ENCODE results near the gene TSHZ2. TPM values are rescaled to one million over a fixed set of nuclear protein-coding genes. Genes with fewer than 3 reads are reported as not detected.

Gene TSHZ2
- total RNA-seq, 1 donor from 2014 or later = 5.2 TPM

DNA sequence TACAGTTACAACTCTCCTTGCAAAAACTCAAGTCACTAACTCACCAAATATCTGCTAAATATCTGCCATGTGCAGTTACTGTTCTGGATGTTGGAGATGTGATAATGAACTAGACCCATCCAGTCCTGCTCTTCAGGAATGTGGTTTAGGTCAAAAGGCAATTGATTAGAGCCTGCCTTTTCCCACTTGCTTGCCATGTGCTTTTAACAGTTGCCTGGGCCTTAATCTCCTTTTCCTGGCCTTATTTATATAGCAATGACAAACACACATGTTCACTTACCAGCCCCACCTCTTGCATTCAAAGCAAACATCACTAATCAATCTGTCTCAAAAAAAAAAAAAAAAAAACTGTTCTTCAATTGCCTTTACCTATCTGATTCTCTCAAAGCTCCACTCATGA lies 422.3 kb downstream of the TSHZ2 start:
- ATAC-seq (no peak), DNase-seq (no peak)
- Histone ChIP-seq H3K27me3 (no peaks in the 10 kb centered on the region), H3K4me3 (no peak overlapping the region), H3K9me3 (no peaks in the 10 kb centered on the region), H3K36me3 (no peaks in the 10 kb centered on the region), H3K27ac (no peak overlapping the region), H3K4me1 (no peaks in the 10 kb centered on the region)
- intact Hi-C loops (cut with DNase I) = no loop called here
- TF ChIP-seq, protein P1, sequence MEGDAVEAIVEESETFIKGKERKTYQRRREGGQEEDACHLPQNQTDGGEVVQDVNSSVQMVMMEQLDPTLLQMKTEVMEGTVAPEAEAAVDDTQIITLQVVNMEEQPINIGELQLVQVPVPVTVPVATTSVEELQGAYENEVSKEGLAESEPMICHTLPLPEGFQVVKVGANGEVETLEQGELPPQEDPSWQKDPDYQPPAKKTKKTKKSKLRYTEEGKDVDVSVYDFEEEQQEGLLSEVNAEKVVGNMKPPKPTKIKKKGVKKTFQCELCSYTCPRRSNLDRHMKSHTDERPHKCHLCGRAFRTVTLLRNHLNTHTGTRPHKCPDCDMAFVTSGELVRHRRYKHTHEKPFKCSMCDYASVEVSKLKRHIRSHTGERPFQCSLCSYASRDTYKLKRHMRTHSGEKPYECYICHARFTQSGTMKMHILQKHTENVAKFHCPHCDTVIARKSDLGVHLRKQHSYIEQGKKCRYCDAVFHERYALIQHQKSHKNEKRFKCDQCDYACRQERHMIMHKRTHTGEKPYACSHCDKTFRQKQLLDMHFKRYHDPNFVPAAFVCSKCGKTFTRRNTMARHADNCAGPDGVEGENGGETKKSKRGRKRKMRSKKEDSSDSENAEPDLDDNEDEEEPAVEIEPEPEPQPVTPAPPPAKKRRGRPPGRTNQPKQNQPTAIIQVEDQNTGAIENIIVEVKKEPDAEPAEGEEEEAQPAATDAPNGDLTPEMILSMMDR (IDR thresholded peaks at IDR 0.05) = no peak

DNA sequence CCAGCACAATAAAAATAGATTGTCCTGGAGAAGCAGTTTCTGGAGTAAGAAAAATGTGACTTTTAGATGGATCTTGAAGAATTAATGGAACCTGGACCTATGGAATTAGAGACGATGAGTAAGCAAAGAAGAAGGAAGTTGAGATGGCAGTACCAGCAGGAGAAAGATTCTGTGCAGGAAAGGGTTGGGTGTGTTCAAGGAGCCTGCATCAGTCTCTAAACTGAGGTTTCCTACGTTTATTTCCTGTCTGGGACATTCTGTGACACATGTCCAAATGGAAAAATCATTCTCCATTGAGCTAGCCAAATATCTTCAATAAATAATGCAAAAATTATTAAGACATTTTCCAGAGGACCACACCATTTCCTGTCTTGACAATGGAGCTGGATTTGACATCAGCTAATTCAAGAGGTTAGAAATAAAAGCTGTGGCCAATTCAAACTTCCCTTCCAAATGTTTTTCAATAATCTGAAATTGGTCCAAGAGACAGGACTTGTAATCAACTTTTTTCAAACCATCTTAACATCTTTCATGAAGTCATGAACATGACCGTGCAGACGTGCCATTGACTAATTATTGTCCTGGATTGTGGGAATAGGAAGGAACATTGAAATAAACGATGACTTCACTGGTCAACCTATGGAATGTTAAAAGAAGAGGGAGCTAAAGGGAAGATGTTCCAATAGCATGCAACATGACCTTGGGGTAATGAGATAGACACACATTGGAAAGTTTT lies 423.2 kb downstream of the TSHZ2 start:
- Histone ChIP-seq H3K36me3 (no peaks in the 10 kb centered on the region), H3K4me3 (no peak overlapping the region), H3K27me3 (no peaks in the 10 kb centered on the region), H3K9me3 (no peaks in the 10 kb centered on the region), H3K4me1 (no peaks in the 10 kb centered on the region), H3K27ac (no peak overlapping the region)
- no peak for DNase-seq
- TF ChIP-seq, protein P1 (IDR thresholded peaks at IDR 0.05) = no peak
- intact Hi-C loops (cut with DNase I) = no loop called here
- no peak for ATAC-seq

DNA sequence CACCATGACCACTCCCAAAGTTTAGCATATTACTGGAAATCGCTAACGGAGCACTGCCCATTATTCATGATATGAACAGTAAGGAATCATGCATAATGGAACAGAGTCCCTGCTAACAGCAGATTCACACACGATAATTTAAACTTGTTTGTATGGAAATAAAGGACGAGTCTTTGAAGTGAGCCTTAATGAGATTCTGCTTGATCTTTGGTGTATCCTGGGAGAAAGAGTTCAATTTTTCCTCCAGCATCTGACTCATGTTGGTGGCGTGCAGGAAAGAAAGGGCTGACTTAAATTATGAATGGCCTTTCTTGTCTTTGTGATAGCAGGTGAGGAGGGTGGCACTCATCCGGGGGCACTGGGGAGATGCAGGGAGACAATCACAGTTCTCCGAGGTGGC lies 426.9 kb downstream of the TSHZ2 start:
- DNase-seq = no peak
- intact Hi-C loops (cut with DNase I) = no loop called here
- Histone ChIP-seq H3K27me3 (no peaks in the 10 kb centered on the region), H3K9me3 (no peaks in the 10 kb centered on the region), H3K27ac (no peak overlapping the region), H3K4me1 (no peaks in the 10 kb centered on the region), H3K36me3 (no peaks in the 10 kb centered on the region), H3K4me3 (no peak overlapping the region)
- ATAC-seq = no peak
- TF ChIP-seq, protein P1 (IDR thresholded peaks at IDR 0.05) = no peak

DNA sequence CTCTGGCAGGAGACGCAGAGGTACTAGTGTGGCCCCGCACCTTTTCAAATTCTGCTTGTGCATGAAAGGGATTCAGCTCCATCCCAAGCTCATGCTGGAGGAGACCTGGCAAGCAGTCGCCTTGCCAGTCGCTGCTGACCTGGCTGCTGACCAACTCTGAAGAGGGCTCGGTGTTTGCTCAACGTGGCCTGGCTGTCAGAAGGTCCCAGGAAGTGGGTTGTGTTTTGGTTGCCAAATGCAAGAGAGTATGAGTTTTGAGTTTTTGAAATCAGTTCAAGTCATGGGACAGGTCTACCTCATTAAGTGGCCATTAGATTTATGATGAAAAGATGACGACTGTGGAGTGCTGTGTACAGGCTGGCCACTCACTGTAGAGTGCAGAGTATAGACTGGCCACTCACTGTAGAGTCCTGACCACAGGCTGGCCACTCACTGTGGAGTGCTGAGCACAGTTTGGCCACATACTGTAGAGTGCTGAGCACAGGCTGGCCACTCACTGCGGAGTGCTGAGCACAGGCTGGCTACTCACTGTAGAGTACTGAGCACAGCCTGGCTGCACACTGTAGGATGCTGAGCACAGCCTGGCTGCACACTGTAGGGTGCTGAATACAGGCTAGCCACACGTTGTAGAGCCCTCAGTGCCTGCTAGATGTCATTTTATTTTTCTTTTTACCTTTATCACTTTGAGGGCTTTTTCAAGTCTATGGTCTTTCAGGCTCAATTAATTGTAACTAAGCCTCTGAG lies 427.6 kb downstream of the TSHZ2 start:
- no peaks in the 10 kb centered on the region for H3K36me3 ChIP-seq
- H3K4me3 ChIP-seq = no peak overlapping the region
- no peaks in the 10 kb centered on the region for H3K4me1 ChIP-seq
- H3K9me3 ChIP-seq = no peaks in the 10 kb centered on the region
- TF ChIP-seq, protein P1 (IDR thresholded peaks at IDR 0.05) = no peak
- intact Hi-C loops (cut with DNase I) = no loop called here
- no peak overlapping the region for H3K27ac ChIP-seq
- H3K27me3 ChIP-seq = no peaks in the 10 kb centered on the region
- DNase-seq (peak; percentile 89), ATAC-seq (peak; percentile 90)

DNA sequence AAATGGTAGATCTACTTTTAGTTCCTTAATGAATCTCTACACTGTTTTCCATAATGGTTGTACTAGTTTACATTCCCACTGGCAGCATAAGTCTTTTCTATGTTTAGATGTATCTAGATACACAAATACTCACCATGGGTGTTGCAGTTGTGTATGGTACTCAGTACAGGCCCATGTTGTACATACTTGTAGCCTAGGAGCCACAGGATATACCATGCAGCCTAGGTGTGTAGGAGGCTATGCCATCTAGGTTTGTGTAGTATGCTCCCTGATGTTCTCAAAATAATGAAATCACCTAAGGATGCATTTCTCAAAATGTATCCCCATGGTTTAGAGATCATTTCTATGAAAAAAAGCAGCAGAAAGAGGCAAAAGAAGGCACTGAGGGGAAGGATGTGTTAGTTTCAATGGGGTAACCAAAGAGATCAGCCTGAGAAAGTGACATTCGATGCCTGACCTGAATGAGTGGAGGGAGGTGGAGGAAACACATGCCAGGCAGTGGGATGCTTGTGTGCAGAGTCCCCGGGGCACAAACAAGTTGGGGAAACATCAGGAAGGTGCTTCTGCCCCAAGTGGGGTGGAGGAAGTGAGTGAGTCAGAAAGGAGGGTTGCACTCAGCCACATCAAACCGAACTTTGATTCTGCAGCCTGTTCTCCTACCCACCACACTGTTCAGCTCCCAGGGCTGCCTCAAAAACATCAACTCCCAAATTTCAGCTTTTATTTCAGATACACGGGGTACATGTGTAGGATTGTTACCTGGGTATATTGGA lies 430.3 kb downstream of the TSHZ2 start:
- no peaks in the 10 kb centered on the region for H3K36me3 ChIP-seq
- TF ChIP-seq, protein P1 (IDR thresholded peaks at IDR 0.05) = no peak
- ATAC-seq = no peak
- no peak overlapping the region for H3K27ac ChIP-seq
- H3K9me3 ChIP-seq = no peaks in the 10 kb centered on the region
- no peaks in the 10 kb centered on the region for H3K4me1 ChIP-seq
- no peak for DNase-seq
- intact Hi-C loops (cut with DNase I) = no loop called here
- no peak overlapping the region for H3K4me3 ChIP-seq
- H3K27me3 ChIP-seq = no peaks in the 10 kb centered on the region

Measured in upper lobe of right lung (tissue), 1 donor.